H1 (cell line): ENCODE results near the gene FLVCR1. TPM values are rescaled to one million over a fixed set of nuclear protein-coding genes. Genes with fewer than 3 reads are reported as not detected.

Experiments used
- CTCF ChIA-PET: fragments of 300-600 bp; sonication (Branson Sonifier 250); formaldehyde crosslinking; loops from one replicate; lab custom pipeline; 2021; ENCODE audit not compliant: partially characterized antibody; lab: Charles Lee
- POLR2A ChIA-PET: fragments of 300-600 bp; sonication (Branson Sonifier 250); formaldehyde crosslinking; loops from one replicate; lab custom pipeline; 2021; ENCODE audit warnings: inconsistent platforms; ENCODE audit not compliant: partially characterized antibody; lab: Charles Lee
- DNase-seq, 2 experiments: peaks; one replicate each; pipeline versions ENCODE4 v3.0.0 to v3.0.0-alpha.2; 2010 to 2022; ENCODE audit warnings: low spot score in 2 of 2, low read depth in 1 of 2, mixed read lengths in 1 of 2
- FAIRE-seq: peaks from 2 replicates; lab custom pipeline; 2011; peaks lifted over from hg19 to GRCh38; lab: Jason Lieb, UNC
- H2AFZ ChIP-seq: 2 replicates; pipeline ENCODE4 v1.8.1; 2012; ENCODE audit warnings: low read length, inconsistent platforms
- H2AK5ac ChIP-seq: 2 replicates; pipeline ENCODE4 v1.6.1; 2013; ENCODE audit warnings: low read depth, low read length
- H2BK120ac ChIP-seq: replicated peaks from 2 replicates; pipeline ENCODE3; 2013; ENCODE audit warnings: low read depth, low read length, inconsistent platforms
- H2BK12ac ChIP-seq: 2 replicates; pipeline ENCODE4 v1.6.1; 2013; ENCODE audit warnings: low read depth, low read length
- H2BK15ac ChIP-seq: 2 replicates; pipeline ENCODE4 v1.6.1; 2013; ENCODE audit warnings: low read length
- H2BK20ac ChIP-seq: 2 replicates; pipeline ENCODE4 v1.6.1; 2013; ENCODE audit warnings: low read length
- H2BK5ac ChIP-seq: 2 replicates; pipeline ENCODE4 v1.6.1; 2013; ENCODE audit warnings: low read depth, low read length
- H3K14ac ChIP-seq: 2 replicates; pipeline ENCODE4 v1.6.1; 2013; ENCODE audit warnings: inconsistent platforms; ENCODE audit not compliant: insufficient read length
- H3K18ac ChIP-seq: 2 replicates; pipeline ENCODE4 v1.6.1; 2013; ENCODE audit warnings: low read length; ENCODE audit errors: extremely low read depth
- H3K23ac ChIP-seq: 2 replicates; pipeline ENCODE4 v1.6.1; 2013; ENCODE audit warnings: inconsistent platforms; ENCODE audit not compliant: insufficient read length
- H3K23me2 ChIP-seq: 2 replicates; pipeline ENCODE4 v1.6.1; 2013; ENCODE audit warnings: low read depth, low read length
- H3K27ac ChIP-seq: 2 replicates; pipeline ENCODE4 v1.6.1; 2011; ENCODE audit warnings: low read depth, low read length, inconsistent platforms
- H3K27me3 ChIP-seq, 4 experiments: replicated peaks in 1 of 4; 1 replicate in 1 of 4; 2 replicates in 3 of 4; pipeline versions ENCODE4 v1.6.1 to v1.8.1; 2011 to 2013; ENCODE audit warnings: low read length in 3 of 4, mild to moderate bottlenecking in 3 of 4, inconsistent platforms in 2 of 4, mixed read lengths in 2 of 4, moderate library complexity in 1 of 4; ENCODE audit not compliant: control insufficient read depth in 3 of 4, insufficient read depth in 3 of 4; ENCODE audit errors: extremely low read depth in 1 of 4
- H3K36me3 ChIP-seq, 4 experiments: 2 replicates each; pipeline versions ENCODE4 v1.6.1 to v1.8.1; 2011 to 2013; ENCODE audit warnings: mild to moderate bottlenecking in 4 of 4, low read length in 3 of 4, moderate library complexity in 2 of 4, control low read depth in 1 of 4, inconsistent platforms in 1 of 4; ENCODE audit not compliant: insufficient read depth in 4 of 4, control insufficient read depth in 2 of 4
- H3K4ac ChIP-seq: replicated peaks from 2 replicates; pipeline ENCODE3; 2013; ENCODE audit warnings: low read length, low read depth, mixed read lengths, inconsistent platforms; ENCODE audit not compliant: insufficient read length
- H3K4me1 ChIP-seq, 4 experiments: replicated peaks in 1 of 4; 1 replicate in 1 of 4; 2 replicates in 3 of 4; pipeline versions ENCODE4 v1.6.1 to v1.8.1; 2011 to 2013; ENCODE audit warnings: low read length in 3 of 4, inconsistent platforms in 2 of 4, mixed read lengths in 1 of 4; ENCODE audit not compliant: insufficient read depth in 4 of 4, control insufficient read depth in 3 of 4
- H3K4me2 ChIP-seq, 2 experiments: 2 replicates each; pipeline versions ENCODE4 v1.6.1 to v1.8.1; 2011 to 2013; ENCODE audit warnings: low read depth in 2 of 2, low read length in 2 of 2, control low read depth in 1 of 2, inconsistent platforms in 1 of 2, mild to moderate bottlenecking in 1 of 2; ENCODE audit not compliant: insufficient read depth in 1 of 2
- H3K4me3 ChIP-seq, 4 experiments: fragments of 200-600, 300-600 bp in 1 of 4; sonication (generic), shearing (Covaris generic), sonication (Bioruptor Twin) in 1 of 4; 2 replicates each; pipeline versions ENCODE4 v1.5.1 to v1.8.1; 2011 to 2016; ENCODE audit warnings: low read length in 4 of 4, low read depth in 3 of 4, control low read depth in 2 of 4, inconsistent platforms in 2 of 4, mild to moderate bottlenecking in 2 of 4, mixed read lengths in 1 of 4, moderate library complexity in 1 of 4; ENCODE audit not compliant: insufficient read depth in 2 of 4; ENCODE audit errors: extremely low read depth in 1 of 4
- H3K56ac ChIP-seq: replicated peaks from 2 replicates; pipeline ENCODE3; 2013; ENCODE audit warnings: low read depth, mild to moderate bottlenecking, mixed read lengths, low read length, inconsistent platforms; ENCODE audit not compliant: insufficient read length
- H3K79me1 ChIP-seq: 2 replicates; pipeline ENCODE4 v1.6.1; 2013; ENCODE audit warnings: low read depth, low read length, control low read depth
- H3K79me2 ChIP-seq, 2 experiments: 2 replicates each; pipeline versions ENCODE4 v1.6.1 to v1.8.1; 2012 to 2013; ENCODE audit warnings: low read length in 2 of 2, mild to moderate bottlenecking in 2 of 2, inconsistent platforms in 1 of 2; ENCODE audit not compliant: insufficient read depth in 2 of 2, control insufficient read depth in 1 of 2
- H3K9ac ChIP-seq, 4 experiments: replicated peaks in 1 of 4; 1 replicate in 1 of 4; 2 replicates in 3 of 4; pipeline versions ENCODE4 v1.6.1 to v1.8.1; 2011 to 2013; ENCODE audit warnings: low read depth in 3 of 4, low read length in 3 of 4, control low read depth in 2 of 4, mild to moderate bottlenecking in 2 of 4, moderate library complexity in 2 of 4, inconsistent platforms in 1 of 4; ENCODE audit errors: extremely low read depth in 1 of 4
- H3K9me3 ChIP-seq, 2 experiments: 2 replicates each; pipeline versions ENCODE4 v1.6.1 to v1.8.1; 2012 to 2013; ENCODE audit warnings: mild to moderate bottlenecking in 2 of 2, moderate library complexity in 2 of 2, control low read depth in 1 of 2, inconsistent platforms in 1 of 2, low read depth in 1 of 2, low read length in 1 of 2, mixed read lengths in 1 of 2; ENCODE audit not compliant: insufficient read depth in 2 of 2
- H4K20me1 ChIP-seq, 2 experiments: replicated peaks in 1 of 2; 2 replicates each; pipeline versions ENCODE3 to v1.8.1; 2011 to 2013; ENCODE audit warnings: inconsistent platforms in 2 of 2, low read length in 2 of 2, mild to moderate bottlenecking in 1 of 2; ENCODE audit not compliant: insufficient read depth in 2 of 2, control insufficient read depth in 1 of 2
- H4K5ac ChIP-seq: 2 replicates; pipeline ENCODE4 v1.6.1; 2013; ENCODE audit warnings: low read length, low read depth, mixed read lengths, inconsistent platforms; ENCODE audit not compliant: insufficient read length
- H4K8ac ChIP-seq: 2 replicates; pipeline ENCODE4 v1.8.0; 2013; ENCODE audit warnings: mild to moderate bottlenecking, moderate library complexity, low read length, inconsistent platforms; ENCODE audit not compliant: insufficient read depth; ENCODE audit errors: extremely low read depth
- H4K91ac ChIP-seq: replicated peaks from 2 replicates; pipeline ENCODE3; 2013; ENCODE audit warnings: low read length, mixed read lengths, inconsistent platforms; ENCODE audit not compliant: insufficient read length
- WGBS, 2 experiments: shearing (Covaris generic) in 1 of 2; methylation state at CpG; one replicate each; pipeline versions ENCODE4 v1.1.6 to v1.1.7; 2013 to 2015; ENCODE audit warnings: low lambda C conversion rate in 2 of 2, mixed read lengths in 2 of 2, inconsistent platforms in 1 of 2, low coverage in 1 of 2, missing lambda C conversion rate in 1 of 2; ENCODE audit not compliant: insufficient replicate concordance in 2 of 2, insufficient coverage in 1 of 2, insufficient read length in 1 of 2; ENCODE audit errors: extremely low coverage in 1 of 2, missing lambda C conversion rate in 1 of 2; 5-methylcytosine and 5-hydroxymethylcytosine counted together
- polyA plus RNA-seq, 7 experiments: library from polyadenylated mRNA; depleted of rRNA in 3 of 7; stranded (reverse) in 5 of 7; unstranded in 2 of 7; fragments of >200 nt in 5 of 7; fragments of 200-250 nt in 2 of 7; gene quantifications; 1 replicate in 5 of 7; 2 replicates in 1 of 7; 4 replicates in 1 of 7; pipeline versions ENCODE4 v1.2.1 to v1.2.3, GENCODE V29; 2011 to 2013; ENCODE audit warnings: missing spikeins in 2 of 7, mixed read lengths in 2 of 7
- total RNA-seq: library from RNA; stranded (reverse); fragmentation: NEBNext Ultra II Directional; extraction: Animal tissue kit (Norgen Biotek cat#: 25700); gene quantifications from 2 replicates; pipeline ENCODE4 v1.2.1, GENCODE V29; 2021
- TF ChIP-seq, protein P1 (sequence below): IDR thresholded peaks from 2 replicates; pipeline ENCODE4 v1.6.1; 2012; ENCODE audit warnings: inconsistent platforms

The FLVCR1 gene
- total and polyA plus RNA-seq, 2 of the 8 experiments (the other 6 are each of a cell fraction or from before 2014, with no cell fraction given), result 31.8 to 75.7 TPM

DNA sequence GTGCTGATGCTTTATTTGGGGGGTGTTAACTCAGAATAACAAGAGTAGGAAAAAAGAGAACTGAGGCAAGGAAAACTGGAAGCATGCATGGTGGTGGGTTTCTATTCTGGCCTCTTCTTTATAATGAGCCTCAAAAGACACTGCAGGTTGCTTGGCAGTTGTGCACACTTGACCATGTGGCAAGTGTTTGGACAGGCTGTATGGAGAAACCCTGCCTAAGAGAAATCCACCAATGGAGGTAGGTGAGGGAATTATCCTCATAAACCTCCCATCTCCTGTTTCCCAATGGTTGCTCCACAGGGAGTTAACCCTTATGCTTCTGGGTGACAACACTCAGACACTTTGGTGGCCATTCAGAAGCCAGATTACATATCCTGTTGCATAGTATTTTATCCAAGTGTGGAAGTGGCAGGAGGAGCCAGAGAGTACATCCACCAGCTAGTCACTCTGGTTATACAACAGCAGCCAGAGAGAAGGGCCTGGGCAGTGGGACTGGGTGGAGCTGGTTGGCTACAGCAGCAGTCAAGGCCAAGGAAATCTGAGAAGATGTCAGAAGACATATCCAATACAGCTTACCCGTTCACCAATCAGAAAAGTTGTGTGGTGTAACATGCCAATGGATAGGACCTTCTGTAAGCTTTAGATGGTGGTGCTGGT, 75.9 kb downstream of the FLVCR1 start:
- no peak overlapping the region for H3K27ac ChIP-seq
- H2BK120ac ChIP-seq, result no peak overlapping the region
- H2BK15ac ChIP-seq, result 0 out of 2 replicates have a peak overlapping the region, but pooled peaks have one; percentile 14
- no peak overlapping the region for H2AK5ac ChIP-seq
- no peak for FAIRE-seq
- H3K4ac ChIP-seq, result no peak overlapping the region
- WGBS, 2 experiments, result 85% methylated on average over 1 of the region's 1 CpG; no CpG with 5 or more reads in 1 of the 2 experiments
- DNase-seq, result peak in 1 of 2 experiments; percentile 39
- H2BK5ac ChIP-seq, result no peak overlapping the region
- no peak overlapping the region for H4K91ac ChIP-seq
- no peak overlapping the region for H3K4me3 ChIP-seq
- no peak overlapping the region for H4K8ac ChIP-seq
- H4K20me1 ChIP-seq, result no peaks in the 10 kb centered on the region
- H3K23me2 ChIP-seq, result no peaks in the 10 kb centered on the region
- ChIA-PET CTCF (interaction anchor here (1.2 to 1.7 kb wide), 6 partner anchors 10 to 34 kb away, joined by 3 to 10 read pairs (median 6); no protein-coding TSS in a partner anchor), POLR2A (interaction anchor here (1.0 to 1.2 kb wide), 4 partner anchors 10 to 54 kb away, joined by 3 to 4 read pairs (median 4); no protein-coding TSS in a partner anchor)
- no peak overlapping the region for H3K18ac ChIP-seq
- no peak overlapping the region for H3K56ac ChIP-seq
- H3K9me3 ChIP-seq, result peaks cover 0 to 2% of the 10 kb centered on the region in 2 experiments; a peak in 1 of 4 replicates
- no peak overlapping the region; a peak in 1 of 4 replicates for H3K4me2 ChIP-seq
- no peaks in the 10 kb centered on the region for H3K79me1 ChIP-seq
- no peak overlapping the region for H2AFZ ChIP-seq
- no peak overlapping the region for H2BK12ac ChIP-seq
- H2BK20ac ChIP-seq, result no peak overlapping the region
- H3K4me1 ChIP-seq, result peaks cover 3 to 14% (median 6%) of the 10 kb centered on the region in 4 experiments
- peaks cover 0 to 2% (median 0%) of the 10 kb centered on the region in 4 experiments; a peak in 1 of 7 replicates for H3K27me3 ChIP-seq
- no peak overlapping the region for H3K23ac ChIP-seq
- no peaks in the 10 kb centered on the region for H3K36me3 ChIP-seq
- H3K14ac ChIP-seq, result no peak overlapping the region
- H3K9ac ChIP-seq, result no peak overlapping the region
- no peaks in the 10 kb centered on the region for H3K79me2 ChIP-seq
- H4K5ac ChIP-seq, result no peak overlapping the region
- TF ChIP-seq, protein P1, sequence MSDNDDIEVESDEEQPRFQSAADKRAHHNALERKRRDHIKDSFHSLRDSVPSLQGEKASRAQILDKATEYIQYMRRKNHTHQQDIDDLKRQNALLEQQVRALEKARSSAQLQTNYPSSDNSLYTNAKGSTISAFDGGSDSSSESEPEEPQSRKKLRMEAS, result peak; percentile 44; the same call in 1 of the 2 replicates
